Activated CD8-positive, alpha-beta memory T cell treated with anti-CD3 and anti-CD28 coated beads, Interleukin-2, amount 50 U/mL, for 1 hour (primary cell): ENCODE results near the gene SULT1E1.

Experiments used
- DNase-seq: peaks from one replicate; pipeline ENCODE4 v3.0.0-alpha.2; 2020; ENCODE audit errors: extremely low read depth

Gene SULT1E1

GRCh38 chr4:69793732-69794131, 66.2 kb downstream of the SULT1E1 start:
- no peak for DNase-seq
